ENCODE data around the gene PRM1. TPM values are rescaled to one million over a fixed set of nuclear protein-coding genes. Genes with fewer than 3 reads are reported as not detected.
A peak's percentile ranks its signal among the peaks of the same experiment; 100 is the strongest.
"Not testable (repeated sequence)": the region's sequence is repeated elsewhere in the genome, so short reads cannot be mapped to it uniquely, and the experiment has no call there.

The PRM1 gene
- total RNA-seq, 1 experiment from 2014 or later = 0.48 TPM

- Mint-ChIP-seq H3K27ac (no peak overlapping the region), H3K27me3 (ENCODE audit: low read depth) (no peaks in the 10 kb centered on the region), H3K4me1 (peaks cover 41% of the 10 kb centered on the region), H3K36me3 (no peaks in the 10 kb centered on the region), H3K9me3 (peaks cover under 1% of the 10 kb centered on the region; the same call in 1 of the 2 replicates), H3K4me3 (no peak overlapping the region)
- TF ChIP-seq OVOL2 (CRISPR knock-in tag; IDR thresholded peaks at IDR 0.05; ENCODE audit: borderline replicate concordance) (no peak), CREM (CRISPR knock-in tag; IDR thresholded peaks at IDR 0.05) (no peak), ZNF671 (CRISPR knock-in tag; IDR thresholded peaks at IDR 0.05) (no peak), SMAD3 (CRISPR knock-in tag; IDR thresholded peaks at IDR 0.05; ENCODE audit: borderline replicate concordance) (no peak), ATF2 (CRISPR knock-in tag; IDR thresholded peaks at IDR 0.05; ENCODE audit: borderline replicate concordance, low read depth) (no peak)
- TF ChIP-seq, protein P1, sequence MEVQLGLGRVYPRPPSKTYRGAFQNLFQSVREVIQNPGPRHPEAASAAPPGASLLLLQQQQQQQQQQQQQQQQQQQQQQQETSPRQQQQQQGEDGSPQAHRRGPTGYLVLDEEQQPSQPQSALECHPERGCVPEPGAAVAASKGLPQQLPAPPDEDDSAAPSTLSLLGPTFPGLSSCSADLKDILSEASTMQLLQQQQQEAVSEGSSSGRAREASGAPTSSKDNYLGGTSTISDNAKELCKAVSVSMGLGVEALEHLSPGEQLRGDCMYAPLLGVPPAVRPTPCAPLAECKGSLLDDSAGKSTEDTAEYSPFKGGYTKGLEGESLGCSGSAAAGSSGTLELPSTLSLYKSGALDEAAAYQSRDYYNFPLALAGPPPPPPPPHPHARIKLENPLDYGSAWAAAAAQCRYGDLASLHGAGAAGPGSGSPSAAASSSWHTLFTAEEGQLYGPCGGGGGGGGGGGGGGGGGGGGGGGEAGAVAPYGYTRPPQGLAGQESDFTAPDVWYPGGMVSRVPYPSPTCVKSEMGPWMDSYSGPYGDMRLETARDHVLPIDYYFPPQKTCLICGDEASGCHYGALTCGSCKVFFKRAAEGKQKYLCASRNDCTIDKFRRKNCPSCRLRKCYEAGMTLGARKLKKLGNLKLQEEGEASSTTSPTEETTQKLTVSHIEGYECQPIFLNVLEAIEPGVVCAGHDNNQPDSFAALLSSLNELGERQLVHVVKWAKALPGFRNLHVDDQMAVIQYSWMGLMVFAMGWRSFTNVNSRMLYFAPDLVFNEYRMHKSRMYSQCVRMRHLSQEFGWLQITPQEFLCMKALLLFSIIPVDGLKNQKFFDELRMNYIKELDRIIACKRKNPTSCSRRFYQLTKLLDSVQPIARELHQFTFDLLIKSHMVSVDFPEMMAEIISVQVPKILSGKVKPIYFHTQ (CRISPR knock-in tag; IDR thresholded peaks at IDR 0.05) = no peak
- ATAC-seq (no peak), DNase-seq (ENCODE audit: low spot score) (no peak)
- ChIA-PET POLR2A (no interaction called here), CTCF (no interaction called here)
Observed at GRCh38 chr16:11300560-11300892, 19.4 kb upstream of the PRM1 start.

DNA sequence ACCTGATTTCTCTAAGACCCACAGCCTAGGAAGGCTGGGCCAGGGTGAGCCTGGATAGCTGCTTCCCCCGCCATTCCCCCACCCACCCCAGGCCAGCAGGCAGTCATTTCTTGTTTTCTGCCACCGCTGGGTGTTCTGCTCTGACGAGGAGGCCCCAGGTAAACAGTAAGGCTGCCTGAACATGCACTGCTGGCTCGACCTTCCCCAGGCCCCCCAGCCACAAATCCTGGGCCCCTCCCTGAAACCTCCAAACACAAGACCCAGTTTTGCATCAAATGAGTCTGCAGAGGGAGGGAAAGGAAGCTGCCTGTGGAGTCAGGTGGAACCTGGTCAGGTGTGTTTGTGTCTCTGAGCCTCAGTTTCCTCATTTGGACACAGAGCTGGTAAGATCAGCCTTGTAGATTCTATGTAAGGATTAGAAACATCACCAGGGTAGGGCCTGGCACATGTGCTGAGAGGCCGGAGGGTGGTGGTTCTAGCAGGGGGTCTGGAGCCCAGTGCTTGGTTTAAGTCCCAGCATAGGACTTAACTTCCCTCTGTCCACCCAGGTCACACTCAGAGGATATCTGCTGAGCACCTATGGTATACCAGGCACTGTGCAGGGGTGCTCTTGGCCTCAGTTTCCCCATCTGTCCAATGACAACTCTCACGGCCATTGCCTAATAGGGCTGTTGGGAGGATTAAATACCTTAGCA, 18.9 kb upstream of the PRM1 start:
- DNase-seq (ENCODE audit: low spot score) (no peak), ATAC-seq (no peak)
- Mint-ChIP-seq H3K27me3 (ENCODE audit: low read depth) (no peaks in the 10 kb centered on the region), H3K9me3 (no peaks in the 10 kb centered on the region), H3K27ac (no peak overlapping the region), H3K4me1 (peaks cover 41% of the 10 kb centered on the region), H3K4me3 (no peak overlapping the region), H3K36me3 (no peaks in the 10 kb centered on the region)
- no peak for TF ChIP-seq ATF6 (CRISPR knock-in tag; IDR thresholded peaks at IDR 0.05)
- TF ChIP-seq CREB1 (CRISPR knock-in tag; IDR thresholded peaks at IDR 0.05) = no peak
- TF ChIP-seq ZNF317 (CRISPR knock-in tag; IDR thresholded peaks at IDR 0.05; ENCODE audit: borderline replicate concordance, low read depth) = no peak
- no peak for TF ChIP-seq FOXP1 (CRISPR knock-in tag; IDR thresholded peaks at IDR 0.05; ENCODE audit: borderline replicate concordance)
- TF ChIP-seq, protein P2, sequence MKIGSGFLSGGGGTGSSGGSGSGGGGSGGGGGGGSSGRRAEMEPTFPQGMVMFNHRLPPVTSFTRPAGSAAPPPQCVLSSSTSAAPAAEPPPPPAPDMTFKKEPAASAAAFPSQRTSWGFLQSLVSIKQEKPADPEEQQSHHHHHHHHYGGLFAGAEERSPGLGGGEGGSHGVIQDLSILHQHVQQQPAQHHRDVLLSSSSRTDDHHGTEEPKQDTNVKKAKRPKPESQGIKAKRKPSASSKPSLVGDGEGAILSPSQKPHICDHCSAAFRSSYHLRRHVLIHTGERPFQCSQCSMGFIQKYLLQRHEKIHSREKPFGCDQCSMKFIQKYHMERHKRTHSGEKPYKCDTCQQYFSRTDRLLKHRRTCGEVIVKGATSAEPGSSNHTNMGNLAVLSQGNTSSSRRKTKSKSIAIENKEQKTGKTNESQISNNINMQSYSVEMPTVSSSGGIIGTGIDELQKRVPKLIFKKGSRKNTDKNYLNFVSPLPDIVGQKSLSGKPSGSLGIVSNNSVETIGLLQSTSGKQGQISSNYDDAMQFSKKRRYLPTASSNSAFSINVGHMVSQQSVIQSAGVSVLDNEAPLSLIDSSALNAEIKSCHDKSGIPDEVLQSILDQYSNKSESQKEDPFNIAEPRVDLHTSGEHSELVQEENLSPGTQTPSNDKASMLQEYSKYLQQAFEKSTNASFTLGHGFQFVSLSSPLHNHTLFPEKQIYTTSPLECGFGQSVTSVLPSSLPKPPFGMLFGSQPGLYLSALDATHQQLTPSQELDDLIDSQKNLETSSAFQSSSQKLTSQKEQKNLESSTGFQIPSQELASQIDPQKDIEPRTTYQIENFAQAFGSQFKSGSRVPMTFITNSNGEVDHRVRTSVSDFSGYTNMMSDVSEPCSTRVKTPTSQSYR (CRISPR knock-in tag; IDR thresholded peaks at IDR 0.05) = no peak
- TF ChIP-seq ZNF219 (CRISPR knock-in tag; IDR thresholded peaks at IDR 0.05; ENCODE audit: borderline replicate concordance) = no peak
- no peak for TF ChIP-seq SP1 (CRISPR knock-in tag; conservative IDR thresholded peaks at IDR 0.05)
- no peak for TF ChIP-seq JAZF1 (CRISPR knock-in tag; IDR thresholded peaks at IDR 0.05)
- ChIA-PET POLR2A (no interaction called here), CTCF (interaction anchor here (3.4 kb wide), 1 partner anchor 43 kb away, joined by 29 read pairs; the partner anchor contains the start of gene SOCS1)

DNA sequence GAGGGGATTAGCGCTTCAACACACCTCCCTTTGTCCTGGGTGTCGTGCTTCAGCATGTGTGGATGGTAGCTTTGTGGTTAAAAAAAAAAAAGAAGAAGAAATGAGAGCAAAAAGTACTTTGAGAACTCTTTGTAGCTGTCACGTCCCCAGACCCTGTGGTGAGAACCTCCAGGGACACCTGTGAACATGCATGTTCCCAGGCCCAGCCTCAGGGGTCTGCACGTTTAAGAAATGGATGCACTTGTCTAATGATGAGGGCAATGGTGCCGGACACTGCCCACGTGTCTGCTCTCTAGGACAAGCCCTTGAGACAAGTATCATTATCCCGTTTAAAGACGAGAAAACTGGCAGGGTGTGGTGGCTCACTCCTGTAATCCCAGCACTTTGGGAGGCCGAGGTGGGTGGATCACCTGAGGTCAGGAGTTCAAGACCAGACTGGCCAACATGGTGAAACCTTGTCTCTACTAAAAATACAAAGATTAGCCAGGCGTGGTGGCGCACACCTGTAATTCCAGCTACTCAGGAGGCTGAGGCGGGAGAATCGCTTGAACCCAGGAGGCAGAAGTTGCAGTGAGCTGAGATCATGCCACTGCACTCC, 17.9 kb upstream of the PRM1 start:
- H3K27me3 Mint-ChIP-seq (ENCODE audit: low read depth); H3K9me3 Mint-ChIP-seq; H3K4me3 Mint-ChIP-seq; DNase-seq (ENCODE audit: low spot score); H3K36me3 Mint-ChIP-seq; ATAC-seq: not testable (repeated sequence)
- H3K4me1 Mint-ChIP-seq = peaks cover 38% of the 10 kb centered on the region
- CTCF ChIA-PET = interaction anchor here (2.7 to 3.4 kb wide), 2 partner anchors 42 to 73 kb away, joined by 15 to 29 read pairs; partner anchors contain the start of gene SOCS1
- POLR2A ChIA-PET = interaction anchor here (1.4 kb wide), 1 partner anchor 43 kb away, joined by 6 read pairs; the partner anchor contains the start of gene SOCS1
- peak overlapping the region; percentile 37; the same call in 1 of the 2 replicates for H3K27ac Mint-ChIP-seq

Data from WTC11 (cell line).